ENCODE measurements around the gene PRKG1. TPM values are rescaled to one million over a fixed set of nuclear protein-coding genes. Genes with fewer than 3 reads are reported as not detected.

Gene PRKG1
- polyA plus RNA-seq, 1 donor (not counting 4 experiments of a cell fraction or from before 2014, with no cell fraction given), result 0.24 TPM

DNA sequence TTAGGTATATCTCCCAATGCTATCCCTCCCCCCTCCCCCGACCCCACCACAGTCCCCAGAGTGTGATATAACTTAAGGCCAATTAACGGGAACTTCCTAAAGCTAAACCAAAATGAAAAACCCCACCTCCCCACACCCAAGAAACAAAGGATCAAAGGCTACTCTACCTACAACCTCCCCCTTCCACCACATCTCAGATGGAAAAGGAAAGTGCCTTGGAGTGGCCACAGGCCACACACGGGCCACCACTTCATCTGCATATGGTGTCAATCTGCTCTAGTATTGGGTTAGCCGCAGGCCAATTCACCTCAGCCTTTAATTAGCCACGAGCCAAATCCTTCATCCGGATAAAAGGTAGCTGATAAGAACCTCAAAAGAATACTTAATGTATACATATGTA is 605.6 kb downstream of the PRKG1 start:
- Histone ChIP-seq H4K20me1 (ENCODE audit: control insufficient read depth, extremely low read depth, insufficient read depth, low read length) (no peaks in the 10 kb centered on the region), H3K79me2 (ENCODE audit: control insufficient read depth, insufficient read depth, low read length) (no peaks in the 10 kb centered on the region), H3K27ac (ENCODE audit: control insufficient read depth, insufficient read depth, low read length) (no peak overlapping the region), H3K4me2 (ENCODE audit: control insufficient read depth, extremely low read depth, insufficient read depth, low read depth, low read length) (no peak overlapping the region), H3K4me3 (ENCODE audit: control insufficient read depth in 2 of 3, extremely low read depth in 1 of 3, insufficient read depth in 2 of 3, low read depth in 1 of 3, low read length in 3 of 3) (no peak overlapping the region), H3K9me3 (ENCODE audit: control insufficient read depth, low read depth, low read length) (no peaks in the 10 kb centered on the region), H3K4me1 (ENCODE audit: control insufficient read depth, extremely low read depth, insufficient read depth, low read length) (no peaks in the 10 kb centered on the region), H3K36me3 (ENCODE audit: control insufficient read depth in 2 of 2, extremely low read depth in 1 of 2, insufficient read depth in 2 of 2, low read length in 2 of 2) (no peaks in the 10 kb centered on the region), H2AFZ (ENCODE audit: control insufficient read depth, low read length) (no peak overlapping the region), H3K9ac (ENCODE audit: control insufficient read depth, extremely low read depth, insufficient read depth, low read length) (no peak overlapping the region), H3K27me3 (ENCODE audit: control insufficient read depth, extremely low read depth, insufficient read depth, low read length) (no peaks in the 10 kb centered on the region), H3K9me1 (ENCODE audit: control insufficient read depth, extremely low read depth, insufficient read depth, low read length) (no peaks in the 10 kb centered on the region)
- TF ChIP-seq EZH2 (IDR thresholded peaks at IDR 0.05; ENCODE audit: low read length), result no peak
- TF ChIP-seq, protein P1, sequence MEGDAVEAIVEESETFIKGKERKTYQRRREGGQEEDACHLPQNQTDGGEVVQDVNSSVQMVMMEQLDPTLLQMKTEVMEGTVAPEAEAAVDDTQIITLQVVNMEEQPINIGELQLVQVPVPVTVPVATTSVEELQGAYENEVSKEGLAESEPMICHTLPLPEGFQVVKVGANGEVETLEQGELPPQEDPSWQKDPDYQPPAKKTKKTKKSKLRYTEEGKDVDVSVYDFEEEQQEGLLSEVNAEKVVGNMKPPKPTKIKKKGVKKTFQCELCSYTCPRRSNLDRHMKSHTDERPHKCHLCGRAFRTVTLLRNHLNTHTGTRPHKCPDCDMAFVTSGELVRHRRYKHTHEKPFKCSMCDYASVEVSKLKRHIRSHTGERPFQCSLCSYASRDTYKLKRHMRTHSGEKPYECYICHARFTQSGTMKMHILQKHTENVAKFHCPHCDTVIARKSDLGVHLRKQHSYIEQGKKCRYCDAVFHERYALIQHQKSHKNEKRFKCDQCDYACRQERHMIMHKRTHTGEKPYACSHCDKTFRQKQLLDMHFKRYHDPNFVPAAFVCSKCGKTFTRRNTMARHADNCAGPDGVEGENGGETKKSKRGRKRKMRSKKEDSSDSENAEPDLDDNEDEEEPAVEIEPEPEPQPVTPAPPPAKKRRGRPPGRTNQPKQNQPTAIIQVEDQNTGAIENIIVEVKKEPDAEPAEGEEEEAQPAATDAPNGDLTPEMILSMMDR (optimal IDR thresholded peaks at IDR 0.05 in 1 of 3, IDR thresholded peaks at IDR 0.05 in 1 of 3, conservative IDR thresholded peaks at IDR 0.05 in 1 of 3; ENCODE audit: extremely low read depth in 1 of 3, insufficient read depth in 2 of 3, low read length in 3 of 3), result no peak
- no peak for DNase-seq (ENCODE audit: low read depth, low spot score)
- dilution Hi-C loops (cut with MboI; ENCODE audit: extremely low pct_ligation_motif_present, low sequenced_read_pairs), result no loop called here
- FAIRE-seq, result no peak

DNA sequence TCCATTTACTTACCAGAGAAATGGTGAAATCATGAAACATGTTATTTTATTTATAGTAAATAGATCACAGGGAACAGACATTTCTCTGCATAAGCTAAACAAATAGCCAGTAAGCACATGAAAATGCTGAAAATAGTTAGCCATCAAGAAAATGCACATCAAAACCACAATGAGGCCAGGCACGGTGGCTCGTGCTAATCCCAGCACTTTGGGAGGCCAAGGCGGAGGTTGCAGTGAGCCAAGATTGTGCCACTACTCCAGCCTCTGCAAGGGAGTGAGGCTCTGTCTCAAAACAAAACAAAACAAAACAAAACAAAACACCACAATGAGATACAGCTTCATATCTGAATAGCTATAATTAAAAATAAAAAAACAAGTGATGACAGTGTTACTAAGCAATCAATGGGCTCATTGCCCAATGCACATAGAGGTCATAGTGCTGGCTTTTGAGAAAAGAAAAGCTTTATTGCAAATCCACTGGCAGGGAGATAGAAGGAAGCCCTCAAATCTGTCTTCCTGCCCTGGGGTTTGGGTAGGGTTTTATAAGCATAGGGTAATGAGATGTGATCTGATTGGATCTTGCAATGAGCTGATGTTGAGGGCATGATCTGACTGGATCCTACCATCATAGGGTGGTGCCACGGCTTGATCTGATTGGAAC is 608.9 kb downstream of the PRKG1 start:
- H3K27ac ChIP-seq (ENCODE audit: control insufficient read depth, insufficient read depth, low read length), result no peak overlapping the region

More for the DNA sequence above, 608.9 kb downstream of the PRKG1 start:
- Histone ChIP-seq H3K4me3 (ENCODE audit: control insufficient read depth in 2 of 3, extremely low read depth in 1 of 3, insufficient read depth in 2 of 3, low read depth in 1 of 3, low read length in 3 of 3) (no peak overlapping the region), H3K4me2 (ENCODE audit: control insufficient read depth, extremely low read depth, insufficient read depth, low read depth, low read length) (no peak overlapping the region), H3K36me3 (ENCODE audit: control insufficient read depth in 2 of 2, extremely low read depth in 1 of 2, insufficient read depth in 2 of 2, low read length in 2 of 2) (no peaks in the 10 kb centered on the region), H2AFZ (ENCODE audit: control insufficient read depth, low read length) (no peak overlapping the region), H3K4me1 (ENCODE audit: control insufficient read depth, extremely low read depth, insufficient read depth, low read length) (no peaks in the 10 kb centered on the region), H3K27me3 (ENCODE audit: control insufficient read depth, extremely low read depth, insufficient read depth, low read length) (no peaks in the 10 kb centered on the region), H4K20me1 (ENCODE audit: control insufficient read depth, extremely low read depth, insufficient read depth, low read length) (no peaks in the 10 kb centered on the region), H3K9me1 (ENCODE audit: control insufficient read depth, extremely low read depth, insufficient read depth, low read length) (no peaks in the 10 kb centered on the region), H3K9ac (ENCODE audit: control insufficient read depth, extremely low read depth, insufficient read depth, low read length) (no peak overlapping the region), H3K9me3 (ENCODE audit: control insufficient read depth, low read depth, low read length) (no peaks in the 10 kb centered on the region), H3K79me2 (ENCODE audit: control insufficient read depth, insufficient read depth, low read length) (no peaks in the 10 kb centered on the region)
- FAIRE-seq, result no peak
- dilution Hi-C loops (cut with MboI; ENCODE audit: extremely low pct_ligation_motif_present, low sequenced_read_pairs), result no loop called here
- no peak for DNase-seq (ENCODE audit: low read depth, low spot score)
- TF ChIP-seq, protein P1 (optimal IDR thresholded peaks at IDR 0.05 in 1 of 3, IDR thresholded peaks at IDR 0.05 in 1 of 3, conservative IDR thresholded peaks at IDR 0.05 in 1 of 3; ENCODE audit: extremely low read depth in 1 of 3, insufficient read depth in 2 of 3, low read length in 3 of 3), result no peak
- no peak for TF ChIP-seq EZH2 (IDR thresholded peaks at IDR 0.05; ENCODE audit: low read length)

Data from keratinocyte (primary cell).